Neural progenitor cell (in vitro differentiated cells): ENCODE measurements around the gene GMNN. TPM values are rescaled to one million over a fixed set of nuclear protein-coding genes. Genes with fewer than 3 reads are reported as not detected.
"Not testable (repeated sequence)": the region's sequence is repeated elsewhere in the genome, so short reads cannot be mapped to it uniquely, and the experiment has no call there.

ENCODE experiments used
- DNase-seq: peaks from one replicate; pipeline ENCODE4 v3.0.0-alpha.2; 2016; ENCODE audit warnings: low spot score
- H2AFZ ChIP-seq: fragments of 200-600 bp; sonication (generic); replicated peaks from 2 replicates; pipeline ENCODE4 v1.6.1; 2016; ENCODE audit warnings: antibody characterized with exemption
- H3F3A ChIP-seq: fragments of 200-600 bp; sonication (generic); 2 replicates; pipeline ENCODE4 v1.6.1; 2016; ENCODE audit warnings: antibody characterized with exemption, low read depth
- H3K27ac ChIP-seq: fragments of 200-600 bp; sonication (generic); 2 replicates; pipeline ENCODE4 v1.5.1; 2016; ENCODE audit warnings: mild to moderate bottlenecking
- H3K27me3 ChIP-seq: fragments of 200-600 bp; sonication (generic); 2 replicates; pipeline ENCODE4 v1.6.1; 2016; ENCODE audit warnings: mild to moderate bottlenecking, moderate library complexity
- H3K36me3 ChIP-seq: fragments of 200-600 bp; sonication (generic); 2 replicates; pipeline ENCODE4 v1.5.1; 2016
- H3K4me1 ChIP-seq: fragments of 200-600 bp; sonication (generic); 2 replicates; pipeline ENCODE4 v1.6.1; 2016; ENCODE audit warnings: mixed run types
- H3K4me2 ChIP-seq: fragments of 200-600 bp; sonication (generic); 2 replicates; pipeline ENCODE4 v1.6.1; 2016
- H3K4me3 ChIP-seq: fragments of 200-600 bp; sonication (generic); 2 replicates; pipeline ENCODE4 v1.5.1; 2016
- H3K79me2 ChIP-seq: fragments of 200-600 bp; sonication (generic); 2 replicates; pipeline ENCODE4 v1.6.1; 2016; ENCODE audit warnings: low read depth
- H3K9ac ChIP-seq: fragments of 200-600 bp; sonication (generic); 2 replicates; pipeline ENCODE4 v1.6.1; 2016
- H3K9me3 ChIP-seq: fragments of 200-600 bp; sonication (generic); 2 replicates; pipeline ENCODE4 v1.5.1; 2016; ENCODE audit warnings: low read depth
- H4K20me1 ChIP-seq: fragments of 200-600 bp; sonication (generic); 2 replicates; pipeline ENCODE4 v1.6.1; 2016; ENCODE audit warnings: low read depth
- H3K27ac Mint-ChIP-seq: 3 replicates; pipeline ENCODE4 v1.8.0; 2021; ENCODE audit warnings: mixed read lengths
- H3K27me3 Mint-ChIP-seq: 2 replicates; pipeline ENCODE4 v1.8.0; 2022; ENCODE audit warnings: low read depth, mild to moderate bottlenecking, inconsistent platforms, moderate library complexity, mixed read lengths; ENCODE audit not compliant: insufficient read depth
- H3K36me3 Mint-ChIP-seq: 3 replicates; pipeline ENCODE4 v1.8.0; 2021; ENCODE audit warnings: mixed read lengths
- H3K4me1 Mint-ChIP-seq: 3 replicates; pipeline ENCODE4 v1.8.0; 2021; ENCODE audit warnings: mixed read lengths
- H3K4me3 Mint-ChIP-seq: 3 replicates; pipeline ENCODE4 v1.8.0; 2021; ENCODE audit warnings: mild to moderate bottlenecking, moderate library complexity, mixed read lengths
- H3K9me3 Mint-ChIP-seq: 3 replicates; pipeline ENCODE4 v1.8.0; 2020; ENCODE audit warnings: mixed read lengths
- EZH2 ChIP-seq: fragments of 200-600 bp; sonication (generic); IDR thresholded peaks from 2 replicates; pipeline ENCODE4 v1.6.1; 2017; ENCODE audit warnings: antibody characterized with exemption, mild to moderate bottlenecking, moderate library complexity
- EZH2phosphoT487 ChIP-seq: fragments of 200-600 bp; sonication (generic); IDR thresholded peaks from 2 replicates; pipeline ENCODE4 v1.6.1; 2017; ENCODE audit warnings: antibody characterized with exemption
- total RNA-seq: library from RNA; depleted of rRNA; stranded (reverse); fragments of >200 nt; gene quantifications from 2 replicates; pipeline ENCODE4 v1.2.3, GENCODE V29; 2015; ENCODE audit warnings: low replicate concordance
- TF ChIP-seq, protein P1 (sequence below): fragments of 200-600 bp; sonication (generic); IDR thresholded peaks from 2 replicates; pipeline ENCODE4 v1.5.1; 2017; ENCODE audit warnings: antibody characterized with exemption, mild to moderate bottlenecking

The GMNN gene
- total RNA-seq, 1 donor from 2014 or later, result 98.5 TPM

DNA sequence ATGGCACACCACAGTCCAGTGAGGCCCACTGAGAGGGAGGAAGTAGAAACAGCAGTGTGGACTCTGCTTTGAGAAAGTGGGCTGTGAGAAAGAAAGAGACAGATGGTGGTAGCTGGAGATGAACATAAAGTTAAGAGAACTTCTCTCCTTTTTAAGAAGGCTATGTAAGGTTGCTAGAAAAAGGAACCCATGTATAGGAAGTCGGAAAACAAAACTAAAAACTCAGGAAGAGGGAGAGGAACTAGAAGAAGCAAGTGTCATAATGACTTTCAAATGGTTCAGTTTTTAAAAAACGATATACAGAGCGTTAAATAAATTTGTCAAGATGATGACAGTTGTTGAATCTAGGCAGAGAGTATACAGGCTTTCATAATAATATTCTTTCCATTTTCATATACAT, 25.4 kb upstream of the GMNN start:
- Histone ChIP-seq H3K4me3 (no peak overlapping the region), H3F3A (no peaks in the 10 kb centered on the region), H4K20me1 (no peaks in the 10 kb centered on the region), H3K27me3 (no peaks in the 10 kb centered on the region), H3K9ac (no peak overlapping the region), H3K4me2 (no peak overlapping the region), H2AFZ (peak overlapping the region; percentile 38), H3K4me1 (no peaks in the 10 kb centered on the region), H3K27ac (no peak overlapping the region), H3K9me3 (no peaks in the 10 kb centered on the region), H3K79me2 (no peaks in the 10 kb centered on the region), H3K36me3 (no peaks in the 10 kb centered on the region)
- peaks cover 2% of the 10 kb centered on the region for H3K9me3 Mint-ChIP-seq
- H3K27ac Mint-ChIP-seq, result no peak overlapping the region
- no peaks in the 10 kb centered on the region for H3K4me1 Mint-ChIP-seq
- no peak for DNase-seq
- no peaks in the 10 kb centered on the region for H3K36me3 Mint-ChIP-seq
- no peak for TF ChIP-seq EZH2phosphoT487
- no peak for TF ChIP-seq EZH2
- TF ChIP-seq, protein P1, sequence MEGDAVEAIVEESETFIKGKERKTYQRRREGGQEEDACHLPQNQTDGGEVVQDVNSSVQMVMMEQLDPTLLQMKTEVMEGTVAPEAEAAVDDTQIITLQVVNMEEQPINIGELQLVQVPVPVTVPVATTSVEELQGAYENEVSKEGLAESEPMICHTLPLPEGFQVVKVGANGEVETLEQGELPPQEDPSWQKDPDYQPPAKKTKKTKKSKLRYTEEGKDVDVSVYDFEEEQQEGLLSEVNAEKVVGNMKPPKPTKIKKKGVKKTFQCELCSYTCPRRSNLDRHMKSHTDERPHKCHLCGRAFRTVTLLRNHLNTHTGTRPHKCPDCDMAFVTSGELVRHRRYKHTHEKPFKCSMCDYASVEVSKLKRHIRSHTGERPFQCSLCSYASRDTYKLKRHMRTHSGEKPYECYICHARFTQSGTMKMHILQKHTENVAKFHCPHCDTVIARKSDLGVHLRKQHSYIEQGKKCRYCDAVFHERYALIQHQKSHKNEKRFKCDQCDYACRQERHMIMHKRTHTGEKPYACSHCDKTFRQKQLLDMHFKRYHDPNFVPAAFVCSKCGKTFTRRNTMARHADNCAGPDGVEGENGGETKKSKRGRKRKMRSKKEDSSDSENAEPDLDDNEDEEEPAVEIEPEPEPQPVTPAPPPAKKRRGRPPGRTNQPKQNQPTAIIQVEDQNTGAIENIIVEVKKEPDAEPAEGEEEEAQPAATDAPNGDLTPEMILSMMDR, result no peak
- peaks cover 4% of the 10 kb centered on the region for H3K27me3 Mint-ChIP-seq
- no peak overlapping the region for H3K4me3 Mint-ChIP-seq

- not testable (repeated sequence) for H3K27me3 ChIP-seq, DNase-seq, H3K4me2 ChIP-seq, H2AFZ ChIP-seq, H3K27ac ChIP-seq, H3F3A ChIP-seq, H3K4me1 Mint-ChIP-seq, H3K9ac ChIP-seq, H3K79me2 ChIP-seq, H3K4me3 ChIP-seq, H3K36me3 ChIP-seq, H3K36me3 Mint-ChIP-seq, H3K27me3 Mint-ChIP-seq, H4K20me1 ChIP-seq, H3K4me1 ChIP-seq, H3K9me3 Mint-ChIP-seq, H3K27ac Mint-ChIP-seq, H3K4me3 Mint-ChIP-seq, H3K9me3 ChIP-seq
Measured at GRCh38 chr6:24750878-24751277, 23.9 kb upstream of the GMNN start.

DNA sequence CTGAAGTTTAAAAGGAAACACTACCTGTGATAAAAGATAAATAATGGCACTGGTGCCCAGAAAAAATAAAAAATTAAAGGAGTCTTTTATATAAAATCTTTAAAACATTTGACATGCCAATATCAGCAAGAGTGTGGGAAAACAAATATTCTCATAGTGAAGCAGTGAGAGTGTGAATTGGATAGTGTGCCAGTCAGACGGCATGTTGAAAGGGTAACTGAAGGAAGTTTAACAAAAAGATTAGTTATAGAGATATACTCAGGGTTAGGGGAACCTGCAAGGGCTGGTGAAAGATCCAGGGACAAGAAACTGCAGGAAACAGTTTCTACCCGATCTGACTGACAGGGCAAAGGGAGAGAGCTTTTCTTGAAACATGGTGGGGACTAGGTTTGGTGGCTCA, 22.2 kb upstream of the GMNN start:
- H3K79me2 ChIP-seq, result no peaks in the 10 kb centered on the region
- no peak for DNase-seq
- H3K27ac ChIP-seq, result no peak overlapping the region
- no peak overlapping the region for H3K9ac ChIP-seq
- H3K27me3 ChIP-seq, result no peaks in the 10 kb centered on the region
- no peaks in the 10 kb centered on the region for H3K36me3 ChIP-seq
- H3F3A ChIP-seq, result peaks cover 6% of the 10 kb centered on the region
- H3K4me3 ChIP-seq, result no peak overlapping the region
- no peak overlapping the region for H3K4me2 ChIP-seq
- TF ChIP-seq EZH2phosphoT487 (no peak), EZH2 (no peak)
- TF ChIP-seq, protein P1, result no peak
- Mint-ChIP-seq H3K9me3 (peaks cover 2% of the 10 kb centered on the region), H3K36me3 (no peaks in the 10 kb centered on the region), H3K4me3 (no peak overlapping the region), H3K27ac (no peak overlapping the region), H3K27me3 (peaks cover 4% of the 10 kb centered on the region), H3K4me1 (peaks cover 2% of the 10 kb centered on the region)
- H3K9me3 ChIP-seq, result no peaks in the 10 kb centered on the region
- H2AFZ ChIP-seq, result no peak overlapping the region
- no peaks in the 10 kb centered on the region for H4K20me1 ChIP-seq
- peaks cover 6% of the 10 kb centered on the region for H3K4me1 ChIP-seq

- peaks cover 9% of the 10 kb centered on the region for H3K4me1 ChIP-seq
- H3K27ac ChIP-seq, result no peak overlapping the region
- Mint-ChIP-seq H3K4me1 (peaks cover 4% of the 10 kb centered on the region), H3K27me3 (peaks cover 4% of the 10 kb centered on the region), H3K27ac (no peak overlapping the region), H3K9me3 (peaks cover 2% of the 10 kb centered on the region), H3K4me3 (no peak overlapping the region), H3K36me3 (no peaks in the 10 kb centered on the region)
- no peak overlapping the region for H3K4me2 ChIP-seq
- no peaks in the 10 kb centered on the region for H3K36me3 ChIP-seq
- H3K79me2 ChIP-seq, result no peaks in the 10 kb centered on the region
- no peaks in the 10 kb centered on the region for H3K27me3 ChIP-seq
- peaks cover 10% of the 10 kb centered on the region for H3F3A ChIP-seq
- no peak overlapping the region for H3K9ac ChIP-seq
- no peaks in the 10 kb centered on the region for H3K9me3 ChIP-seq
- DNase-seq, result no peak
- no peaks in the 10 kb centered on the region for H4K20me1 ChIP-seq
- H2AFZ ChIP-seq, result no peak overlapping the region
- H3K4me3 ChIP-seq, result no peak overlapping the region
- no peak for TF ChIP-seq EZH2phosphoT487
- TF ChIP-seq EZH2, result no peak
- TF ChIP-seq, protein P1, result no peak
Measured at GRCh38 chr6:24752917-24753492, 21.7 kb upstream of the GMNN start.
